GM12874 (cell line): ENCODE results near the gene KIAA0930.

Source experiments
- CTCF ChIP-seq: IDR thresholded peaks from 2 replicates; pipeline ENCODE4 v1.5.1; 2011; ENCODE audit warnings: low read depth, mild to moderate bottlenecking, control low read depth, low read length, moderate library complexity; ENCODE audit not compliant: insufficient read depth

KIAA0930 gene

DNA sequence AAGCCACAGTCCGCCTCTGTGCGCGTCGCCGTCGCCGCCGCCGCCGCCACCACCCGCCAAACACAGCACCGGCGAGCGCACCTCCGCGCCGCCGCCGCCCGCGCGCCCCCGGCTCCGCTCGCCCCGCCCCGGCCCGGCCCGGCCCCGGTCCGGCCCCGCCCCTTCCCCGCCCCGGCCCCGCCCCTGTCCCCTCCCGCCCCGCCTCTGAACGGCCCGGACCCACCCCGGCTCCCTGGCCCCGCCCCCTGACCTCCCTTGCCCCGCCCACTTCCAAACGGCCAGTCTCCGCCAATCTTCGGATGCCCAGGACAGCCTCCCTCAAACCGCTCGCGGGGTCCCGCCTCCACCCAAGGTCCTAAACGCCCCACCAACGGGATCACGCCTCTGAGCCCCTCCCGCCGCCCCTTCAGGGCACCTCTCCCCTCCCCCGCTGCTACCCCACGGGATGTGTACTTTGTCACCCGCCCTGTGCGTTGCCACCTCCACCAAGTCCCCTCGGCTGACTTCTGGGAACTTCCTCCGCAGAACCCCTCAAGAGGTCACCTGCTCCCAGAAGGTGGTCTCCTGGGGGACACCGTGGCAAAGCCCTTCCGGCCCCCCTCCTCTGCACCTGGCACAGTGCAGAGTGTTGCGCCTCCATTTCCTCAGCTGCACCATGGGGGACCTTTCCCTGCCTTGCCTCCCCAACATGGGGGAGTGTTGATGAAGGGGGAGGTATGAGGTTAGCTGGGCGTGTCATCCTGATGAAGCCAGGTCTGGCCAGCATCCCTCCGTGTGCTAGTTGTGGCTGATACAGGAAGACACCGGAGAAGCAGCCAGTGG, at the start of gene KIAA0930:
Gene KIAA0930, minus strand, starts transcription at position 85 of the 822 bp plus-strand sequence. CDS start 191 bp downstream, outside the sequence.
- TF ChIP-seq CTCF, result no peak

DNA sequence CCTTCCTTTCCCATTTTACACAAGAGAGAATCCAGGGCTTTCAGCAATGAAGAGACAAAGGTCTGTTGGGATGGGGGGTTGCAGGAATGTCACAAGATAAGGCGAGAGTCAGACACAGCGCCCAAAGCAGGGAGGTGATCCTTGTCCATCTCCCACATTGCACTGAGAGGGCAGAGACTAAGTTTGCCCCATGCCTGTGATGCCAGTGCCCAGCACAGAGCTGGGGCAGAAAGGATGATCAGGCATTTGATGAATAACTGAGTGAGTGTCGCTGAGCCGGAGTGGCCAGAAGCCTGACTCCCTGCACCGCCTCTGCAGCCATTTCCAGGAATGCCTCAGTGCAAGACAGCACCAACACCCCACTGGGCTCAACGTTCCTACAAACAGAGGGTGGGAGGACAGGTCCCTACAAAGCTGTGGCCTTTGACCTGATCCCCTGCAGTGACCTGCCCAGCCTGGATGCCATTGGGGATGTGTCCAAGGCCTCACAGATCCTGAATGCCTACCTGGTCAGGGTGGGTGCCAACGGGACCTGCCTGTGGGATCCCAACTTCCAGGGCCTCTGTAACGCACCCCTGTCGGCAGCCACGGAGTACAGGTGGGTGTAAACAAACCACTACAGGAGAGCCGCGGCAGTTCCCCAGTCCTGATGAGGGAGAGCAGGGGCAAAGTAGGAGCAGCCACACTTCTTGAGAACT, 46.3 kb upstream of the KIAA0930 start:
- TF ChIP-seq CTCF, result no peak

GRCh38 chr22:45285263-45286058, 44.8 kb upstream of the KIAA0930 start:
- no peak for TF ChIP-seq CTCF

GRCh38 chr22:45284705-45285262, 44.1 kb upstream of the KIAA0930 start, which contains the start of gene UPK3A:
UPK3A (plus strand) TSS chr22:45284949; CDS start chr22:45285014, 65 bp downstream.
- TF ChIP-seq CTCF, result no peak

DNA sequence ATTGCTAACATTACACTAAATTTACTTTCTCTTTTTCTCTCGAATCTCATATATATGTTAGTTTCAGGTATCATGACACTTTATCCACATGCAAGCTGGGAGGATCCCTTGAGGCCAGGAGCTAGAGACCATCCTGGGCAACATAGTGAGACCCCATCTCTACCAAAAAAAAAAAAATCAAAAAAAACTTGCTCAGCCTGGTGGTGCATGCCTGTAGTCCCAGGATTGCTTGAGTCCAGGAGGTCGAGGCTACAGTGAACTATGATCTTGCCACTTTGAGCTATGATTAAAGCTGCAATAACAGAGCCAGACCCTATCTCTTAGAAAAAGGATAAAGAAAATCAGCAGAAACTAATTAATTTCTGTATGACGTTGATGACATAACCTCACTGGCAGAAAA, 40.3 kb upstream of the KIAA0930 start:
- no peak for TF ChIP-seq CTCF

- TF ChIP-seq CTCF, result no peak
Measured at GRCh38 chr22:45280587-45280980, 39.9 kb upstream of the KIAA0930 start.

DNA sequence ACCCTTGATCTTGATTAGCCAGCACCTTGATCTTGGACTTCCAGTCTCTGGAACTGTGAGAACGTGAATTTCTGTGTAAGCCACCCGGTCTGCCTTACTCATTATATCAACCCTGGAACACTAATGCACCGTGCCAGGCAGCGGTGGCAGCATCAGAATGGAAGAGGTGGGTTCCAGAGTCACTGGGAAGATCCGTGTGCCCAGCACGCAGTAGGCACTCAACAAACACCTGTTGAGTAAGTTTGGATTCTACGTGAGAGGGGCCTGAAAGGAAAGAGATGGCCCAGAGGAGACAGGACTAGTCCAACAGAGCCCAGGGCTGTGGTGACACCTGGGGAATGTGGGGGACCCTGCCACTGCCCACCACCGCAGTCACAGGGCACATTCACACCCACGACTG, 37.4 kb upstream of the KIAA0930 start:
- no peak for TF ChIP-seq CTCF
